ENCODE results near the gene MBNL2. TPM values are rescaled to one million over a fixed set of nuclear protein-coding genes. Genes with fewer than 3 reads are reported as not detected.
A peak's percentile ranks its signal among the peaks of the same experiment; 100 is the strongest.

Gene MBNL2
- total RNA-seq, 1 experiment from 2014 or later = 0.85 TPM

GRCh38 chr13:97354808-97355207 lies 132.7 kb downstream of the MBNL2 start (continued):
- TF ChIP-seq E2F1 (CRISPR knock-in tag; IDR thresholded peaks at IDR 0.05) (no peak), OVOL2 (CRISPR knock-in tag; IDR thresholded peaks at IDR 0.05; ENCODE audit: borderline replicate concordance) (no peak), ZNF138 (CRISPR knock-in tag; conservative IDR thresholded peaks at IDR 0.05) (no peak), NR3C1 (CRISPR knock-in tag; conservative IDR thresholded peaks at IDR 0.05; ENCODE audit: low read depth) (no peak), ESRRA (CRISPR knock-in tag; IDR thresholded peaks at IDR 0.05; ENCODE audit: borderline replicate concordance) (no peak), ATF6 (CRISPR knock-in tag; IDR thresholded peaks at IDR 0.05) (no peak), ZNF512 (CRISPR knock-in tag; IDR thresholded peaks at IDR 0.05; ENCODE audit: borderline replicate concordance) (no peak), ZNF532 (CRISPR knock-in tag; IDR thresholded peaks at IDR 0.05; ENCODE audit: borderline replicate concordance) (no peak), ZBTB21 (CRISPR knock-in tag; IDR thresholded peaks at IDR 0.05; ENCODE audit: borderline replicate concordance) (no peak), ARID4B (CRISPR knock-in tag; IDR thresholded peaks at IDR 0.05; ENCODE audit: borderline replicate concordance) (no peak)

GRCh38 chr13:97356592-97356991 lies 134.5 kb downstream of the MBNL2 start:
- no peak for ATAC-seq
- ChIA-PET POLR2A (no interaction called here), CTCF (no interaction called here)
- Mint-ChIP-seq H3K27me3 (ENCODE audit: low read depth) (no peaks in the 10 kb centered on the region), H3K4me1 (peaks cover 9% of the 10 kb centered on the region; the same call in 1 of the 2 replicates), H3K27ac (no peak overlapping the region), H3K9me3 (peaks cover 5% of the 10 kb centered on the region), H3K4me3 (no peak overlapping the region), H3K36me3 (no peaks in the 10 kb centered on the region)
- no peak for DNase-seq (ENCODE audit: low spot score)
- TF ChIP-seq USF2 (CRISPR knock-in tag; IDR thresholded peaks at IDR 0.05) = peak; percentile 53; the same call in 1 of the 2 replicates
- no peak for TF ChIP-seq ZNF532 (CRISPR knock-in tag; IDR thresholded peaks at IDR 0.05; ENCODE audit: borderline replicate concordance)
- TF ChIP-seq USF1 (CRISPR knock-in tag; IDR thresholded peaks at IDR 0.05) = peak; percentile 19; the same call in 1 of the 2 replicates
- no peak for TF ChIP-seq SP1 (CRISPR knock-in tag; conservative IDR thresholded peaks at IDR 0.05)
- no peak for TF ChIP-seq TCF7 (CRISPR knock-in tag; IDR thresholded peaks at IDR 0.05; ENCODE audit: low read depth)
- no peak for TF ChIP-seq ZBTB21 (CRISPR knock-in tag; IDR thresholded peaks at IDR 0.05; ENCODE audit: borderline replicate concordance)
